ENCODE measurements around the gene CDH6. TPM values are rescaled to one million over a fixed set of nuclear protein-coding genes. Genes with fewer than 3 reads are reported as not detected.
"Not testable (repeated sequence)": the region's sequence is repeated elsewhere in the genome, so short reads cannot be mapped to it uniquely, and the experiment has no call there.

CDH6 gene
- total RNA-seq, 1 donor, result under 0.01 TPM

GRCh38 chr5:31322946-31323345, 129.5 kb downstream of the CDH6 start:
- no peak for DNase-seq (ENCODE audit: low read depth in 2 of 3, low spot score in 2 of 3)

- DNase-seq (ENCODE audit: low read depth in 2 of 3, low spot score in 2 of 3), result no peak
These were observed 131.4 kb downstream of the CDH6 start for GRCh38 chr5:31324842-31325241.

GRCh38 chr5:31328040-31328733, 134.7 kb downstream of the CDH6 start:
- DNase-seq (ENCODE audit: low read depth in 2 of 3, low spot score in 2 of 3), result no peak

- DNase-seq (ENCODE audit: low read depth in 2 of 3, low spot score in 2 of 3), result no peak
These were observed 136.2 kb downstream of the CDH6 start for GRCh38 chr5:31329715-31330114.

- DNase-seq (ENCODE audit: low read depth in 2 of 3, low spot score in 2 of 3), result no peak
These were observed 138.7 kb downstream of the CDH6 start for GRCh38 chr5:31332160-31332559.

- no peak for DNase-seq (ENCODE audit: low read depth in 2 of 3, low spot score in 2 of 3)
These were observed 140.0 kb downstream of the CDH6 start for GRCh38 chr5:31333475-31333874.

GRCh38 chr5:31334061-31334860, 140.8 kb downstream of the CDH6 start:
- DNase-seq (ENCODE audit: low read depth in 2 of 3, low spot score in 2 of 3), result no peak

- no peak for DNase-seq (ENCODE audit: low read depth in 2 of 3, low spot score in 2 of 3)
These were observed 142.0 kb downstream of the CDH6 start for GRCh38 chr5:31335456-31335855.

GRCh38 chr5:31343946-31344345, 150.5 kb downstream of the CDH6 start:
- no peak for DNase-seq (ENCODE audit: low read depth in 2 of 3, low spot score in 2 of 3)

GRCh38 chr5:31346896-31347551, 153.5 kb downstream of the CDH6 start:
- no peak for DNase-seq (ENCODE audit: low read depth in 2 of 3, low spot score in 2 of 3)

- DNase-seq (ENCODE audit: low read depth in 2 of 3, low spot score in 2 of 3), result no peak
These were observed 154.0 kb downstream of the CDH6 start for GRCh38 chr5:31347552-31347905.

- no peak for DNase-seq (ENCODE audit: low read depth in 2 of 3, low spot score in 2 of 3)
These were observed 156.9 kb downstream of the CDH6 start for GRCh38 chr5:31350395-31350794.

- no peak for DNase-seq (ENCODE audit: low read depth in 2 of 3, low spot score in 2 of 3)
These were observed 161.9 kb downstream of the CDH6 start for GRCh38 chr5:31355337-31355736.

- no peak for DNase-seq (ENCODE audit: low read depth in 2 of 3, low spot score in 2 of 3)
These were observed 163.6 kb downstream of the CDH6 start for GRCh38 chr5:31357038-31357437.

- no peak for DNase-seq (ENCODE audit: low read depth in 2 of 3, low spot score in 2 of 3)
These were observed 166.4 kb downstream of the CDH6 start for GRCh38 chr5:31359839-31360238.

- DNase-seq (ENCODE audit: low read depth in 2 of 3, low spot score in 2 of 3), result no peak
These were observed 167.7 kb downstream of the CDH6 start for GRCh38 chr5:31361234-31361633.

- not testable (repeated sequence) for DNase-seq (ENCODE audit: low read depth in 2 of 3, low spot score in 2 of 3)
These were observed 168.4 kb downstream of the CDH6 start for GRCh38 chr5:31361704-31362528.

GRCh38 chr5:31362529-31362900, 169.0 kb downstream of the CDH6 start:
- DNase-seq (ENCODE audit: low read depth in 2 of 3, low spot score in 2 of 3), result no peak

GRCh38 chr5:31362931-31363568, 169.6 kb downstream of the CDH6 start:
- no peak for DNase-seq (ENCODE audit: low read depth in 2 of 3, low spot score in 2 of 3)

- no peak for DNase-seq (ENCODE audit: low read depth in 2 of 3, low spot score in 2 of 3)
These were observed 171.6 kb downstream of the CDH6 start for GRCh38 chr5:31364881-31365636.
